Natural killer cell (primary cell): ENCODE data around the gene MMP11. TPM values are rescaled to one million over a fixed set of nuclear protein-coding genes. Genes with fewer than 3 reads are reported as not detected.
A peak's percentile ranks its signal among the peaks of the same experiment; 100 is the strongest.

Source experiments
- ATAC-seq, 3 donors: fragments of 150-1000 bp in 2 of 3; fragments of 200-7000 bp in 1 of 3; cut with Tn5 transposase; 1 replicate in 1 of 3; 2 replicates in 2 of 3; pipeline ENCODE4 v1.10.0; 2021; ENCODE audit warnings: mild to moderate bottlenecking in 2 of 3, moderate library complexity in 2 of 3
- DNase-seq, 2 donors: peaks; one replicate each; pipeline versions ENCODE4 v3.0.0 to v3.0.0-alpha.2; 2013 to 2021; ENCODE audit warnings: mixed read lengths in 1 of 2
- H3K27ac ChIP-seq: one replicate; pipeline ENCODE4 v1.5.1; 2013; ENCODE audit warnings: mild to moderate bottlenecking, low read length
- H3K27me3 ChIP-seq: one replicate; pipeline ENCODE4 v1.6.1; 2013; ENCODE audit warnings: low read length; ENCODE audit not compliant: control insufficient read depth, insufficient read depth
- H3K36me3 ChIP-seq: one replicate; pipeline ENCODE4 v1.6.1; 2013; ENCODE audit warnings: low read length; ENCODE audit not compliant: control insufficient read depth, insufficient read depth
- H3K4me1 ChIP-seq: one replicate; pipeline ENCODE4 v1.6.1; 2013; ENCODE audit warnings: low read length; ENCODE audit not compliant: control insufficient read depth, insufficient read depth
- H3K4me3 ChIP-seq: one replicate; pipeline ENCODE4 v1.5.1; 2013; ENCODE audit warnings: low read length
- H3K9me3 ChIP-seq: one replicate; pipeline ENCODE4 v1.6.1; 2013; ENCODE audit warnings: low read length; ENCODE audit not compliant: control insufficient read depth, insufficient read depth
- H3K27ac Mint-ChIP-seq, 2 donors: one replicate each; pipeline ENCODE4 v1.8.0; 2022; ENCODE audit warnings: mild to moderate bottlenecking in 2 of 2, mixed read lengths in 2 of 2, moderate library complexity in 1 of 2
- H3K27me3 Mint-ChIP-seq, 2 donors: one replicate each; pipeline ENCODE4 v1.8.0; 2022; ENCODE audit warnings: low read depth in 2 of 2, mixed read lengths in 2 of 2
- H3K36me3 Mint-ChIP-seq: one replicate; pipeline ENCODE4 v1.8.0; 2022; ENCODE audit warnings: mixed read lengths
- H3K4me1 Mint-ChIP-seq, 2 donors: one replicate each; pipeline ENCODE4 v1.8.0; 2022; ENCODE audit warnings: mixed read lengths in 2 of 2
- H3K4me3 Mint-ChIP-seq: one replicate; pipeline ENCODE4 v1.8.0; 2022; ENCODE audit warnings: mild to moderate bottlenecking, moderate library complexity, mixed read lengths
- H3K9me3 Mint-ChIP-seq, 2 donors: one replicate each; pipeline ENCODE4 v1.8.0; 2022; ENCODE audit warnings: mixed read lengths in 2 of 2
- CTCF ChIP-seq: fragments of 200-600 bp; IDR thresholded peaks from one replicate; pipeline ENCODE4 v1.8.0; 2022; ENCODE audit warnings: antibody characterized with exemption
- WGBS: methylation state at CpG from one replicate; pipeline ENCODE4 v1.1.7; 2013; ENCODE audit warnings: missing lambda C conversion rate; ENCODE audit not compliant: insufficient coverage; 5-methylcytosine and 5-hydroxymethylcytosine counted together
- intact Hi-C: fragments of 100-400 bp; cut with micrococcal nuclease; formaldehyde crosslinking; loops from one replicate; pipeline ENCODE4 v1.14.2; 2022
- total RNA-seq, 4 donors: library from RNA; stranded (reverse); fragments of 120-200 nt in 1 of 4; gene quantifications; one replicate each; pipeline versions ENCODE4 v1.2.3 to v1.2.4, GENCODE V29; 2013 to 2022

Gene MMP11
- total RNA-seq, 3 donors from 2014 or later (not counting 1 experiment from before 2014, with no cell fraction given) = 0.71 to 1.7 (median 0.91) TPM

DNA sequence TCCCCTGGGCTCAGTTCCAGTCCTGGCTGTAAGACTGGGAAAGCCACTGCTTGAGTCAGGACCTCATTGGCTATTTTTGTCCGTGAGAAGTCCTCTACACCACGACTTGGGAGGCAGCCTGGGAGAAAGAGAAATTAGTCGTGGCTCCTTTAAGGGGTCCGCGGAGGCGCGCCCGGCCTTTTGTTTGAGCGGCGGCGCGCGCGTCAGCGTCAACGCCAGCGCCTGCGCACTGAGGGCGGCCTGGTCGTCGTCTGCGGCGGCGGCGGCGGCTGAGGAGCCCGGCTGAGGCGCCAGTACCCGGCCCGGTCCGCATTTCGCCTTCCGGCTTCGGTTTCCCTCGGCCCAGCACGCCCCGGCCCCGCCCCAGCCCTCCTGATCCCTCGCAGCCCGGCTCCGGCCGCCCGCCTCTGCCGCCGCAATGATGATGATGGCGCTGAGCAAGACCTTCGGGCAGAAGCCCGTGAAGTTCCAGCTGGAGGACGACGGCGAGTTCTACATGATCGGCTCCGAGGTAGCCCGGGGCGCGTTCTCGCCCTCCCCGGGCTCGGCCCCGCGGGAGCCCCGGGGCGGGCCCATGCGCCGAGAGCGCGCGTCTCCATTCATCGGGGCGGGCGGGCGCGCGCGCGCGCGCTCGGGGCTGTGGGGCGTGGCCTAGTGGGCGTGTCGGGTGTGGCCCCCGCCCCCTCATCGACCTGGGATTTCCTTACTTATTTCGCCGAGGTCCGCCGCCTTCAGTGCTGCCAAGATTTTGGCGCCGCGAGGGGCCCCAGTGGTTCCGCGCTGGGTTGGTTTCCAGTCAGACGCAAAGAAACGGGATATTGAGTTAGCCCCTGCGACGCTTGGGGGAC is 14.3 kb downstream of the MMP11 start, which contains the start of gene SMARCB1:
SMARCB1 (plus strand) TSS at position 215 of the 848 bp plus-strand sequence; CDS start at position 419, 204 bp downstream.
- Mint-ChIP-seq H3K36me3 (no peaks in the 10 kb centered on the region), H3K4me3 (peak within 1 kb of the TSS; percentile 85), H3K4me1 (peaks cover 29 to 31% of the 10 kb centered on the region in 2 donors), H3K27me3 (no peaks in the 10 kb centered on the region), H3K9me3 (no peaks in the 10 kb centered on the region), H3K27ac (peak within 1 kb of the TSS; percentile 84 to 89)
- H3K9me3 ChIP-seq = no peaks in the 10 kb centered on the region
- H3K27me3 ChIP-seq = no peaks in the 10 kb centered on the region
- peak within 1 kb of the TSS; percentile 98 for H3K27ac ChIP-seq
- under 1% methylated on average over 97 of the region's 97 CpGs for WGBS
- H3K4me1 ChIP-seq = peaks cover 36% of the 10 kb centered on the region
- TF ChIP-seq CTCF = no peak
- DNase-seq = peak; percentile 90 to 95
- H3K36me3 ChIP-seq = peaks cover 2% of the 10 kb centered on the region
- H3K4me3 ChIP-seq = peak within 1 kb of the TSS; percentile 75
- intact Hi-C loops = loop anchor here (1.0 to 2.0 kb wide), 3 partner anchors 14 to 224 kb away; partner anchors contain the start of genes CABIN1, DERL3 and MMP11
- peak; percentile 89 to 96 (median 90) for ATAC-seq

GRCh38 chr22:23787600-23787896 is 14.9 kb downstream of the MMP11 start:
- Histone ChIP-seq H3K4me3 (peak overlapping the region; percentile 75), H3K4me1 (peaks cover 36% of the 10 kb centered on the region), H3K9me3 (no peaks in the 10 kb centered on the region), H3K36me3 (peaks cover 8% of the 10 kb centered on the region), H3K27ac (peak overlapping the region; percentile 79), H3K27me3 (no peaks in the 10 kb centered on the region)
- Mint-ChIP-seq H3K9me3 (no peaks in the 10 kb centered on the region), H3K36me3 (no peaks in the 10 kb centered on the region), H3K4me3 (peak overlapping the region; percentile 85), H3K4me1 (peaks cover 35 to 37% of the 10 kb centered on the region in 2 donors), H3K27ac (peak overlapping the region; percentile 84 to 89), H3K27me3 (no peaks in the 10 kb centered on the region)
- 10% methylated on average over 5 of the region's 5 CpGs for WGBS
- DNase-seq = no peak
- peak; percentile 20 to 23 (median 20) for ATAC-seq
- no peak for TF ChIP-seq CTCF
- intact Hi-C loops = loop anchor here (1.0 to 2.0 kb wide), 3 partner anchors 15 to 223 kb away; partner anchors contain the start of genes CABIN1, DERL3 and MMP11

GRCh38 chr22:23787910-23788309 is 15.3 kb downstream of the MMP11 start:
- Histone ChIP-seq H3K27ac (peak overlapping the region; percentile 79), H3K4me1 (peaks cover 36% of the 10 kb centered on the region), H3K36me3 (peaks cover 11% of the 10 kb centered on the region), H3K9me3 (no peaks in the 10 kb centered on the region), H3K27me3 (no peaks in the 10 kb centered on the region), H3K4me3 (peak overlapping the region; percentile 75)
- 85% methylated on average over 3 of the region's 3 CpGs for whole genome bisulfite sequencing
- TF ChIP-seq CTCF = no peak
- Mint-ChIP-seq H3K27ac (peak overlapping the region; percentile 84 to 89), H3K36me3 (no peaks in the 10 kb centered on the region), H3K27me3 (no peaks in the 10 kb centered on the region), H3K4me3 (peak overlapping the region; percentile 85), H3K9me3 (no peaks in the 10 kb centered on the region), H3K4me1 (peaks cover 39 to 41% of the 10 kb centered on the region in 2 donors)
- intact Hi-C loops = loop anchor here (1.0 to 2.0 kb wide), 3 partner anchors 15 to 223 kb away; partner anchors contain the start of genes CABIN1, DERL3 and MMP11
- no peak for ATAC-seq
- DNase-seq = no peak
